Kidney (tissue), 14 donors: ENCODE data around the gene ASIP. TPM values are rescaled to one million over a fixed set of nuclear protein-coding genes. Genes with fewer than 3 reads are reported as not detected.
"Not testable (repeated sequence)": the region's sequence is repeated elsewhere in the genome, so short reads cannot be mapped to it uniquely, and the experiment has no call there.

Experiments
- DNase-seq, 5 donors: peaks; one replicate each; pipeline ENCODE4 v3.0.0-alpha.2; 2013 to 2020
- FAIRE-seq: peaks from 2 replicates; lab custom pipeline; 2012; peaks lifted over from hg19 to GRCh38; lab: Jason Lieb, UNC
- H3K27ac ChIP-seq, 2 donors: one replicate each; pipeline ENCODE4 v1.7.0; 2013; ENCODE audit warnings: low read depth in 2 of 2, low read length in 2 of 2, inconsistent platforms in 1 of 2
- H3K27me3 ChIP-seq: one replicate; pipeline ENCODE4 v1.7.1; 2013; ENCODE audit warnings: low read length, inconsistent platforms; ENCODE audit not compliant: control insufficient read depth, insufficient read depth
- H3K36me3 ChIP-seq, 3 donors: one replicate each; pipeline versions ENCODE4 v1.7.0 to v1.7.1; 2013; ENCODE audit warnings: low read length in 3 of 3, control low read depth in 1 of 3, inconsistent platforms in 1 of 3; ENCODE audit not compliant: insufficient read depth in 3 of 3, control insufficient read depth in 2 of 3
- H3K4me1 ChIP-seq, 3 donors: one replicate each; pipeline versions ENCODE4 v1.7.0 to v1.7.1; 2013; ENCODE audit warnings: low read length in 3 of 3, inconsistent platforms in 1 of 3, low read depth in 1 of 3; ENCODE audit not compliant: control insufficient read depth in 2 of 3, insufficient read depth in 2 of 3
- H3K4me3 ChIP-seq, 3 donors: one replicate each; pipeline versions ENCODE4 v1.7.0 to v1.8.1; 2013; ENCODE audit warnings: low read length in 3 of 3, control low read depth in 1 of 3, inconsistent platforms in 1 of 3
- H3K9ac ChIP-seq, 3 donors: one replicate each; pipeline versions ENCODE4 v1.7.0 to v1.7.1; 2013; ENCODE audit warnings: low read length in 3 of 3, control low read depth in 1 of 3, inconsistent platforms in 1 of 3
- H3K9me3 ChIP-seq, 3 donors: one replicate each; pipeline versions ENCODE4 v1.7.0 to v1.7.1; 2013; ENCODE audit warnings: low read length in 3 of 3, control low read depth in 1 of 3, inconsistent platforms in 1 of 3; ENCODE audit not compliant: control insufficient read depth in 2 of 3, insufficient read depth in 1 of 3
- CTCF ChIP-seq: IDR thresholded peaks from 3 replicates; pipeline ENCODE4 v1.5.1; 2012; ENCODE audit warnings: mild to moderate bottlenecking, moderate library complexity, borderline replicate concordance; ENCODE audit not compliant: insufficient read depth; ENCODE audit errors: extremely low read depth
- intact Hi-C: fragments of 100-400 bp; cut with DNase I; formaldehyde crosslinking; loops from one replicate; pipeline ENCODE4 v1.11.1; 2022
- polyA plus RNA-seq: library from polyadenylated mRNA; stranded (reverse); fragments of 350-450 nt; fragmentation: Illumina TruSeq; extraction: RNeasy Lipid Tissue Mini Kit (QIAGEN cat#74804); gene quantifications from one replicate; pipeline ENCODE4 v1.2.3, GENCODE V29; 2014; ENCODE audit warnings: low read depth, low replicate concordance; ENCODE audit not compliant: insufficient read depth
- total RNA-seq: library from RNA; stranded (reverse); fragmentation: NEBNext Ultra II Directional; extraction: Animal tissue kit (Norgen Biotek cat#: 25700); gene quantifications from one replicate; pipeline ENCODE4 v1.2.1, GENCODE V29; 2021
- donor health status: control.
- donor health status: control.
- donor health status: control.
- donor health status: control.
- donor health status: control.
- donor health status: DM: yes; HTN: yes; CAD: no.
- donor health status: Normal renal cell carcinoma (clear cell type).

Gene ASIP
- total and polyA plus RNA-seq, 2 donors from 2014 or later: 0.84 TPM; not detected in 1

- FAIRE-seq: no peak
- H3K36me3 ChIP-seq: peaks cover 0 to 27% (median 23%) of the 10 kb centered on the region in 3 donors
Observed at GRCh38 chr20:34296468-34296867, 55.2 kb downstream of the ASIP start.

GRCh38 chr20:34298294-34298784 is 57.1 kb downstream of the ASIP start:
- H3K27ac ChIP-seq, FAIRE-seq, H3K9me3 ChIP-seq, intact Hi-C loops, H3K27me3 ChIP-seq, H3K9ac ChIP-seq, H3K4me3 ChIP-seq, DNase-seq: not testable (repeated sequence)
- H3K36me3 ChIP-seq: peaks cover 0 to 13% (median 5%) of the 10 kb centered on the region in 3 donors
- H3K4me1 ChIP-seq: peaks cover 0 to 13% (median 5%) of the 10 kb centered on the region in 3 donors

More at GRCh38 chr20:34296468-34296867, 55.2 kb downstream of the ASIP start:
- H3K9ac ChIP-seq: no peak overlapping the region
- H3K4me3 ChIP-seq: no peak overlapping the region
- no peaks in the 10 kb centered on the region for H3K27me3 ChIP-seq
- intact Hi-C loops: no loop called here
- DNase-seq: no peak
- no peaks in the 10 kb centered on the region for H3K9me3 ChIP-seq
- no peak for TF ChIP-seq CTCF
- no peak overlapping the region for H3K27ac ChIP-seq
- H3K4me1 ChIP-seq: peaks cover 0 to 11% (median 3%) of the 10 kb centered on the region in 3 donors

GRCh38 chr20:34299556-34300255 is 58.5 kb downstream of the ASIP start:
- H3K27me3 ChIP-seq: no peaks in the 10 kb centered on the region
- intact Hi-C loops: no loop called here
- no peak overlapping the region for H3K27ac ChIP-seq
- no peaks in the 10 kb centered on the region for H3K9me3 ChIP-seq
- no peak overlapping the region for H3K9ac ChIP-seq
- peaks cover 0 to under 1% (median 0%) of the 10 kb centered on the region in 3 donors for H3K36me3 ChIP-seq
- TF ChIP-seq CTCF: no peak
- H3K4me1 ChIP-seq: peaks cover 0 to 13% (median 5%) of the 10 kb centered on the region in 3 donors
- DNase-seq (no peak), FAIRE-seq (no peak)
- no peak overlapping the region for H3K4me3 ChIP-seq

GRCh38 chr20:34300256-34300806 is 59.1 kb downstream of the ASIP start:
- no peak for TF ChIP-seq CTCF
- FAIRE-seq: no peak
- intact Hi-C loops: no loop called here

More at GRCh38 chr20:34300256-34300806, 59.1 kb downstream of the ASIP start:
- DNase-seq: no peak
- Histone ChIP-seq H3K36me3 (no peaks in the 10 kb centered on the region), H3K4me3 (peak overlapping the region in 1 of 3 donors; percentile 78), H3K4me1 (peaks cover 0 to 13% (median 5%) of the 10 kb centered on the region in 3 donors), H3K27me3 (no peaks in the 10 kb centered on the region), H3K9me3 (no peaks in the 10 kb centered on the region), H3K9ac (peak overlapping the region in 1 of 3 donors; percentile 8), H3K27ac (peak overlapping the region in 1 of 2 donors; percentile 26)
